ENCODE measurements around the gene HRH1.

- TF ChIP-seq ZBTB7A (tag by site-specific recombination; IDR thresholded peaks at IDR 0.05; ENCODE audit: low read depth) (no peak), HOXA7 (CRISPR knock-in tag; IDR thresholded peaks at IDR 0.05; ENCODE audit: borderline replicate concordance) (no peak), HIC1 (tag by site-specific recombination; IDR thresholded peaks at IDR 0.05) (no peak), CTCF (tag by site-specific recombination; IDR thresholded peaks at IDR 0.05) (no peak), ELK4 (IDR thresholded peaks at IDR 0.05; ENCODE audit: borderline replicate concordance, low read depth, low read length) (no peak), ZNF449 (tag by site-specific recombination; IDR thresholded peaks at IDR 0.05) (no peak), ZBTB8A (tag by site-specific recombination; IDR thresholded peaks at IDR 0.05) (no peak), ZEB2 (tag by site-specific recombination; IDR thresholded peaks at IDR 0.05) (no peak), ATF2 (tag by site-specific recombination; IDR thresholded peaks at IDR 0.05; ENCODE audit: low read depth) (no peak), MYNN (tag by site-specific recombination; IDR thresholded peaks at IDR 0.05; ENCODE audit: borderline replicate concordance) (no peak)
Measured at GRCh38 chr3:11206953-11207352, 52.7 kb downstream of the HRH1 start.

All from HEK293 (cell line).